ENCODE data around the gene QKI.

The QKI gene

DNA sequence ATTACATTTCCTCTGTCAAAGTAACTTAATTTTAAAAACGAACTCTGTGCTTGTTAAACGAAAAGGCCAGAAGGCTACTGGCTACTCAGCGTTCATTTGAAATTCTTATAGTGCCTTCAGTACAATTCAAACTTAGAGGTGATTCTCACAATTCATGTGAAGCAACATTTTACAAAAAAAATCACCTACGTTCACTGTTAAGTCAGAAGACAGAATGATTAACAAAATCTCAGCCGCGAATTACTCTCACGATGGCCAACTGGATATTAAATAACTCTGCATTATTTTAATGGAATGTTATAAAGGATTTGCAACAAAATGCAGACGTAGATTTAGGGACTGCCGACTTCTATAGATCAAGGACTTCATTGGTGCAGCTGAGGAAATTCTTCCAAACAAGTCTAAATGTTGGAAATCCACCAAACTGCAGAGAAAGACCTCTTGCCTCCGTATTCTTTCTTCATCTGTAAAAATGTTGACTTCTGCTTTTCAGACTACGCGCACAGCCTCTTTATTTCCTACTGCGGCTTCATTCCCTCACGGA is 1.6 kb upstream of the QKI start:
- in situ Hi-C loops (cut with HindIII; ENCODE audit: low pct_ligation_motif_present, low sequenced_read_pairs), result loop anchor here (25.0 kb wide), 2 partner anchors 226 to 551 kb away; no protein-coding TSS in a partner anchor
- Histone ChIP-seq H3K4me3 (ENCODE audit: low read depth, low read length) (peak overlapping the region; percentile 66), H3K36me3 (replicated peaks) (peaks cover 3% of the 10 kb centered on the region), H3K27ac (peak overlapping the region; percentile 96), H3K27me3 (replicated peaks) (no peaks in the 10 kb centered on the region)
- TF ChIP-seq, protein P1, sequence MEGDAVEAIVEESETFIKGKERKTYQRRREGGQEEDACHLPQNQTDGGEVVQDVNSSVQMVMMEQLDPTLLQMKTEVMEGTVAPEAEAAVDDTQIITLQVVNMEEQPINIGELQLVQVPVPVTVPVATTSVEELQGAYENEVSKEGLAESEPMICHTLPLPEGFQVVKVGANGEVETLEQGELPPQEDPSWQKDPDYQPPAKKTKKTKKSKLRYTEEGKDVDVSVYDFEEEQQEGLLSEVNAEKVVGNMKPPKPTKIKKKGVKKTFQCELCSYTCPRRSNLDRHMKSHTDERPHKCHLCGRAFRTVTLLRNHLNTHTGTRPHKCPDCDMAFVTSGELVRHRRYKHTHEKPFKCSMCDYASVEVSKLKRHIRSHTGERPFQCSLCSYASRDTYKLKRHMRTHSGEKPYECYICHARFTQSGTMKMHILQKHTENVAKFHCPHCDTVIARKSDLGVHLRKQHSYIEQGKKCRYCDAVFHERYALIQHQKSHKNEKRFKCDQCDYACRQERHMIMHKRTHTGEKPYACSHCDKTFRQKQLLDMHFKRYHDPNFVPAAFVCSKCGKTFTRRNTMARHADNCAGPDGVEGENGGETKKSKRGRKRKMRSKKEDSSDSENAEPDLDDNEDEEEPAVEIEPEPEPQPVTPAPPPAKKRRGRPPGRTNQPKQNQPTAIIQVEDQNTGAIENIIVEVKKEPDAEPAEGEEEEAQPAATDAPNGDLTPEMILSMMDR (IDR thresholded peaks at IDR 0.05; ENCODE audit: low read depth, low read length, missing control alignments), result no peak
- no peak for DNase-seq

DNA sequence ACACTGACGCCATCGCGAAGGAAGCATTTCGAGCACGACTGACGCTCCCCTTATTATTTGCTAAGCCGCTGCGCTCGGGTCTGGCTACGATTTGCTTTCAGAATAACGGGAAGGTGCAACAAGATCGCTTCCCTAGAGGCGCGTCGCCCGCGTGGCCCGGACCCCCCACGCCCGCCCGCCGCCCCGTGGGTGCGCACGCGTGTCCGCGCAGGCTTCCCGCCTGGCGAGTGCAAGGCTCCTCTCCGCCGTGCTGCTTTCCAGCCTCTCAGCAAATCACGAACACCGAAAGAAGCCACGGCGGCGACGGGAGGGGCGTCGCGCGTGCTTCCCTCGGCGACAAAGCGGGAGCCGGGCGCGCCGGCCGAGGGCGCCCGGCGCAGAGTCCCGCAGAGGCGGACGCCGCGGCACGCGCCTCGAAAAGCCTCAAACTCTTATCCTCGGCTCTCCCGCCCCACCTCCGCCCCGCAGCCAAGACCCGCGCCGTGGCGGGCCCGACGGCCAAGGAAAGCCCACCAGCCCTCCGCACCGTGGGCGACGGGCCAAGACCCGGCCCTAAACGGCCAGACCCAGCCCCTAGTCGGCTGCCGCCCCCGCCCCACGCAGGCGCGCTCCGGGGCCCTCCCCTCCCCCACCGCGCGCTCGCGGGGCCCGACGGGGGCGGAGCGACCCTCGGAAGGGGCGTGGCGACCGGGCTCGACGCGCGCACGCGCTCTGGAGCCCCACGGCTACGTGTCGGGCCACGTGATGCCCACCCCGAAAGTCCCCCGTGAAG is 987 bp upstream of the QKI start:
- in situ Hi-C loops (cut with HindIII; ENCODE audit: low pct_ligation_motif_present, low sequenced_read_pairs), result loop anchor here (25.0 kb wide), 2 partner anchors 226 to 551 kb away; no protein-coding TSS in a partner anchor
- peak overlapping the region; percentile 88 for H3K4me3 ChIP-seq (ENCODE audit: low read depth, low read length)
- TF ChIP-seq, protein P1 (IDR thresholded peaks at IDR 0.05; ENCODE audit: low read depth, low read length, missing control alignments), result no peak
- peaks cover 3% of the 10 kb centered on the region for H3K36me3 ChIP-seq (replicated peaks)
- DNase-seq, result peak; percentile 79
- H3K27ac ChIP-seq, result peak overlapping the region; percentile 96
- no peaks in the 10 kb centered on the region for H3K27me3 ChIP-seq (replicated peaks)

DNA sequence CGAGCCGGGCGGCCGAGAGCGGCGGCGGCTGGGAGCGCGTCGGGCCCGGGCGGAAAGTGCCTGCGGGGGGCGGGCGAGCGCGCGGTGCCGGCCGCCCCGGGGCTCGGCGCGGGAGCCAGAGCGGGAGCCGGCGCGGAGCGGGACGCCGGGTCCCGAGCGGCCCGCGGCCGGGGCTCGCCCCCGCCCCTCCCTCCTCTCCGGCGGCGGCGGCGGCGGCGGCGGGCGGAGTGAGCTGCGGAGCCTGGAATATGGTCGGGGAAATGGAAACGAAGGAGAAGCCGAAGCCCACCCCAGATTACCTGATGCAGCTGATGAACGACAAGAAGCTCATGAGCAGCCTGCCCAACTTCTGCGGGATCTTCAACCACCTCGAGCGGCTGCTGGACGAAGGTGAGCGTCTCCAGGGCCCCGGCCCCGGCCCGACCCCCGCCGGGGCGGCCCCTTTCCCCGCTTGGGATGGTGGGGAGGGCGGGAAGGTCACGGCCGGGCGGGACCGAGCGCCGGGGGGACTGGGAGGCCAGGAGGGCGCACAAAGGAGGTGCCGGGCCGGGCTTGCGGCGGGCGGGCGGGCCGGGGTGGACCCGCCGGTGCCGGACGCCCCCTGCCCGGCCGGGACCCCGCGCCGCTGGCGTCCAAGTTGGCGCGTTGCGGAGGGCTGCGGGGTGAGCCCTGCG is 565 bp downstream of the QKI start:
- H3K27ac ChIP-seq, result peak overlapping the region; percentile 92
- DNase-seq, result no peak
- in situ Hi-C loops (cut with HindIII; ENCODE audit: low pct_ligation_motif_present, low sequenced_read_pairs), result loop anchor here (25.0 kb wide), 2 partner anchors 228 to 553 kb away; no protein-coding TSS in a partner anchor
- H3K36me3 ChIP-seq (replicated peaks), result peaks cover 3% of the 10 kb centered on the region
- no peaks in the 10 kb centered on the region for H3K27me3 ChIP-seq (replicated peaks)
- peak overlapping the region; percentile 88 for H3K4me3 ChIP-seq (ENCODE audit: low read depth, low read length)
- TF ChIP-seq, protein P1 (IDR thresholded peaks at IDR 0.05; ENCODE audit: low read depth, low read length, missing control alignments), result no peak

DNA sequence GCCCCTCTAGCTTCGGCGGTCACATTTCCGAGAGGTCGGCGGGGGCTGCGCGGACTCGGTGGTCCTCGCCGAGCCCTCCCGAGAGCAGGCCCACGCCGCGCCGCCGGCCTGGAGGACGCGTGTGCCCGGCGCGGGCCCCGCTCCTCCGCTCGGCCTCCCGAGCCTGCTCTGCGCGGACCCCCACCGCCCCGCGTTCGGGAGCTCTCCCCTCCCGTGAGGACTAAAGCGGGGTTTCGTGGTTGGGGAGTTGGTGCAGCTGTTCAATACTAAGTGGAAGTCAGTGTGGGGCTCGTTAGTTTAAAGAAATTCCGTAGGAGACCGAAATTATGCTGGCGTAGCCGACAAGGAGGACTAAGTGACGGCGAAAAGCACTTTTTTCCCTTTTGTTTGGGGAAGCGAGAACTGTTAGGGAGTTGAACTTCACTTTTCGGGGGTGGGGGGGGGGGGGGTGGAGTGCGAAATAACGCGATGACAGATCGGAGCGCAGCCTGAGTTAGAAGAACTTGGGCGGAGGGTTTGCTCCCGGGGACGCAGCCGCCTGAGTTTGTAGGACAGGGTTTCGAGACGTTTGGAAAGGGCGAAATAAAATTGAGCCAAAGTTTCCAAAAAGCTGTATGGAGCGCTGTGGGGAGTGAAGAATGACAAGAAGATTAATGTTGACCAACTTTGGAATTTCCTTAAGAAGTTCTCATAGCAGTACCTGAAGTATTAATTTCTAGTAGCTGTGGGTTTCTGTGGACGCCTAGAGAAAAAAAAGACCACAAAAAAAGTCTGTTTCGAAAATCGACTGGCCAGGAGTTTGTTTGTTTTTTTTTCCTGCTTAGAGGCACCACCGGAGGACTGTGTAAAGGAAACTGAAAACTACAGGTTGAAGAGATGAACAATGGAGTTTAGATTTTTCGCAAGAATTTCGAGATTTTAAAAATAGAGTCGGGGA is 1.4 kb downstream of the QKI start:
- H3K36me3 ChIP-seq (replicated peaks), result peaks cover 3% of the 10 kb centered on the region
- peak; percentile 45 for DNase-seq
- in situ Hi-C loops (cut with HindIII; ENCODE audit: low pct_ligation_motif_present, low sequenced_read_pairs), result loop anchor here (25.0 kb wide), 2 partner anchors 229 to 554 kb away; no protein-coding TSS in a partner anchor
- peak overlapping the region; percentile 88 for H3K4me3 ChIP-seq (ENCODE audit: low read depth, low read length)
- H3K27me3 ChIP-seq (replicated peaks), result no peaks in the 10 kb centered on the region
- peak overlapping the region; percentile 92 for H3K27ac ChIP-seq
- TF ChIP-seq, protein P1 (IDR thresholded peaks at IDR 0.05; ENCODE audit: low read depth, low read length, missing control alignments), result no peak

DNA sequence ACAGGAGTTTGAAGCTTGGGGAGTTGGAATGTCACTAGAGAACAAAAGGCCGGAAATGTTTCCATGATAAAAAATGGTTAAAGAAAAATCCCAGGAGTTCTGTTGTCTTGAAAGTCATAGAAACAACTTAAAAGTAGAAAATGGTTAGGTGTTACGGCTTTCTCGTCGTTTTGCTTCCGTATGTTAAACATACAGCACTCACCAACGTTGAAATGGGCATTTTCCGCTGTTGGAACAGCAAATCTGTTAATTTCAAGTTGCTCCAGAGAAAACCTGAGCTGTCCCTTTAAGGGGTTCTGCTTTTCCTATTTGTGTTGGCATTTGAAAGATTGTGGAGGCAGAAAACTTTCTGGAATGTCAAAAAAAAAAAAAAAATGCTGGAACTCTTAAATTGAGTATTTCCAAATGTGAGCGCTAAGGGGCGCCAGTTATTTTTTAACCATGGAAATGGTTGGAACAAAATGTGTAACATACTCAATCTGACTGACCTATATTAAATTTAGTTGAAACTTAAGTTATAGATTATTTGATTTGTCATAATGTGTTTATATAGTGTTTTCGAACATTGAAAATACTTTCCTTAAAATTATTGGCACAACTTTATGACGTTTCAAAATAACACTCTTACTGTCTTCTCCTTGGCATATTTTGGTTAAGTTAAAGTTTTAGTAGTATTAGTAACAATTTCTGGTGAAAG is 2.2 kb downstream of the QKI start:
- in situ Hi-C loops (cut with HindIII; ENCODE audit: low pct_ligation_motif_present, low sequenced_read_pairs), result loop anchor here (25.0 kb wide), 2 partner anchors 229 to 554 kb away; no protein-coding TSS in a partner anchor
- peak overlapping the region; percentile 92 for H3K27ac ChIP-seq
- peak; percentile 70 for DNase-seq
- H3K27me3 ChIP-seq (replicated peaks), result no peaks in the 10 kb centered on the region
- H3K36me3 ChIP-seq (replicated peaks), result peaks cover 3% of the 10 kb centered on the region
- TF ChIP-seq, protein P1 (IDR thresholded peaks at IDR 0.05; ENCODE audit: low read depth, low read length, missing control alignments), result peak; percentile 47
- H3K4me3 ChIP-seq (ENCODE audit: low read depth, low read length), result peak overlapping the region; percentile 88
